T-helper 1 cell treated with Interleukin-12 subunit alpha and Interleukin-12 subunit beta and Interleukin-4 antibody, amounts not matched to agents 30 ng/mL and 1 ng/mL, for 36 hours (primary cell): ENCODE data around the gene SSR2. TPM values are rescaled to one million over a fixed set of nuclear protein-coding genes. Genes with fewer than 3 reads are reported as not detected.
"Not testable (repeated sequence)": the region's sequence is repeated elsewhere in the genome, so short reads cannot be mapped to it uniquely, and the experiment has no call there.

Experiments
- intact Hi-C: fragments of 100-400 bp; cut with micrococcal nuclease; formaldehyde crosslinking; loops from one replicate; pipeline ENCODE4 v1.15.1; 2024
- total RNA-seq: library from RNA; stranded (reverse); gene quantifications from 2 replicates; pipeline ENCODE4 v1.2.3, GENCODE V29; 2022

The SSR2 gene
- total RNA-seq, 1 donor from 2014 or later, result 281 TPM

DNA sequence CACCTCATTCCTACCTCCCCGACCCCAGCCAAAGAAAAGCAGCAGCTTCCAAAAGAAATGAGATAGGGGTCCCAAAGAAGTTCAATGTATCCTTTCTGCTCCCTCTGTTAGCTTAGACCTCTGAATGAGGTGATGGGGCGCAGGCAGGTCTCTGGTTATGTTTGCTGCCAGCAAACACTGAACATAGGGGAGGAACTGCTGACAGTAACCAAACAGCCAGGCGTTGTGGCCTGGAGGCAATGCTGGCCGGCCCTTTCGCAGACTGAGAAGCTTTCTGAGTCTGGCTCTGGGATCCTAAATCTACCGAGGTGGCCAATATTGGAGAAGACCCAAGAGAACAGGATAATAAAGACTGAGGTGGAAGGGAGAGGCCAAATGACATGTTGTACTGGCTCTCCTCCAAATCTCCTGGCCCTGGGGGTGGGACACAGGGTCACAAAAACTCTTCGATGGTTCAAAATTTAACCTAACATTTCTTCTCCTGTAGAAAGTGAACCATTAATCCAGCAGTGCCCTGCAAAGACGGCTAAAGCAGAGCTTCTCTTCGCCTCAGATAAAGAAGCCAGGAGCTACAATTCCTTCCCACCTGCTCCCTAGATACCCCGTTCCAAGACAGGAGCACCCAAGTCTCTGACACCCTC is 19.6 kb downstream of the SSR2 start:
- intact Hi-C loops, result no loop called here

DNA sequence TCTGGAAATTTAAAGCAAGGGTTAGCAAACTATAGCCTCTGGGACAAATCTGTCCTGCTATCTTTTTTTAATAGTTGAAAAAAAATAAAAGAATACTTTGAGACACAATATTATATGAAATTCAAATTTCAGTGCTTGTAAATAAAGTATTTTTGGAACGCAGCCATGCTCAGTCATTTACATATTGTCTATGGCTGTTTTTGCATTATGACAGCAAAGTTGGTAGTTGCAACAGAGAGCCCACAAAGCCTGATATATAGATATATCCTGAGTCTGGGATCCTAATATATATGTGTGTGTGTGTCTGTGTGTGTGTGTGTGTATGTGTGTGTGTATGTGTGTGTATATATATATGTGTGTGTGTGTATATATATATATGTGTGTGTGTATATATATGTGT is 20.8 kb downstream of the SSR2 start:
- intact Hi-C loops, result no loop called here

DNA sequence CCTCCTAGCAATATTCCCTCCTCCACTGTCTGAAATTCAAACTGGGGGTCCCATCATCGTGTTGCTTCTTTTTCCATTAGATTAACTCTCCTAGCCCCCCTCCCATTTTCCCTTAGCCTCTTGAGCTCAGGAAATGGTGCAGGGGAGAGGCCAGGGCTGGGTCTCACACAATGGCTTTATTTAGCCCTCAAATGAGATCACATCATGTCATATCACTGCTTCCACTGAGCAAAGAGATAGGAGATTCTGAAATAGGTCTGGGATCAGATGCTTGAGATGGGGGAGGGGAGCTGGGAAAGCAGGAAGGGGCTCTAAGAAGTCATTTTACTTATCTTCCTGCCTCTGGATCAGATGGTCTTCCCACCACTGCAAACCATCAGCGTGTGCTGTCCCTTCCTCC is 24.6 kb downstream of the SSR2 start:
- intact Hi-C loops, result no loop called here

DNA sequence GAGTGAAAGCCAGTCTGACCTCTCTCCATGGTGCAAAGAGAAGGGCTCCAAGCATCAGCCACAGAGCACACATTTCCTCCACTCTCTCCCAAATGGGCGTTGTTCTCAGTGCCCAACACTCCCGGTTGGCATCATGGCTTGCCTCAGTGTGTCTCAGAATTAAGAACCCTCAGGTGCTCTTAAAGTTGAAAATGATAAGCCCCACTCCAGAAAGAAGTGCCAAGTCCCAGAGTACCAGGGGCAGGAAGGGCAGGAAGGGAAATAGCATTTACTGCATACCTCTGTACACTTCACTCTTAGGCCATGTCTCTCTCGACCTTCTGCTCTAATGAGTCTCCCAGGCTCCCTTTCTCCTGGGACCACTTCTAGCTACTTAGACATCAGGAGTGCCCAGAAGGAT is 27.2 kb downstream of the SSR2 start:
- intact Hi-C loops, result no loop called here

DNA sequence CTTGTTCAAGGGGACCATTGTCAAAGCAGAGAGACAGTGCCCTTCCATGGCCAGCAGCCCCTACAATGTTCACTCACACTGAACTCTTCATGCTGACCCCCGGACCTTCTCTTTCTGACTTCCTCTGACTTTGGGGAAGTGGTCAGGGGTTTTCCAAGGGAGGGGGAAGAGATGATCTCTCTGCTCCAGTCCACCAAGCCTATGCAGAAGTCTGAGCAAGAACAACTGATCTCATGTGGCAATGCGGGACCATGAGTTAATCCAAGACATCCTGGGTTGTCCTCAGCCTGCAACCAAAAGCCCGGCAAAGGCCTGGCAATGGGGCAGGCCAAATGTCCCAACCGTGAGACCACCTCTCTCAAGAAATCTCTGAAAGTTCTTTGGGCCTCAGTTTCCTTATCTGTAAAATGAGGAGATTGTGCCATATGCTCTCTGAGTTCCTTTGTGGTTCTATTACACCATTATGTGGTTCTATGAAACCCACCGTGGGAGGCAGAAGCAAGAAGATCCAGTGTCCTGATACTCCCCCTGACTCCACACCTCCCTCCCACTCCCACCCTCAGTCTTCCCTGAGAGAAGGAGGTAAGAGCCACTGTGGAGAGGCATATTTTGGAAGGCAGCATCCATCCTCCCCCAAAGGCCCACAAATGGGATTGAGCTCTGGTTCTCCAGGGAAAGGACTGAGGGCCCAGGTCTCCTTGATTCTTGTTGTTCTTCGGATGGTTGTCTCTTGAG is 30.6 kb downstream of the SSR2 start:
- intact Hi-C loops, result no loop called here

DNA sequence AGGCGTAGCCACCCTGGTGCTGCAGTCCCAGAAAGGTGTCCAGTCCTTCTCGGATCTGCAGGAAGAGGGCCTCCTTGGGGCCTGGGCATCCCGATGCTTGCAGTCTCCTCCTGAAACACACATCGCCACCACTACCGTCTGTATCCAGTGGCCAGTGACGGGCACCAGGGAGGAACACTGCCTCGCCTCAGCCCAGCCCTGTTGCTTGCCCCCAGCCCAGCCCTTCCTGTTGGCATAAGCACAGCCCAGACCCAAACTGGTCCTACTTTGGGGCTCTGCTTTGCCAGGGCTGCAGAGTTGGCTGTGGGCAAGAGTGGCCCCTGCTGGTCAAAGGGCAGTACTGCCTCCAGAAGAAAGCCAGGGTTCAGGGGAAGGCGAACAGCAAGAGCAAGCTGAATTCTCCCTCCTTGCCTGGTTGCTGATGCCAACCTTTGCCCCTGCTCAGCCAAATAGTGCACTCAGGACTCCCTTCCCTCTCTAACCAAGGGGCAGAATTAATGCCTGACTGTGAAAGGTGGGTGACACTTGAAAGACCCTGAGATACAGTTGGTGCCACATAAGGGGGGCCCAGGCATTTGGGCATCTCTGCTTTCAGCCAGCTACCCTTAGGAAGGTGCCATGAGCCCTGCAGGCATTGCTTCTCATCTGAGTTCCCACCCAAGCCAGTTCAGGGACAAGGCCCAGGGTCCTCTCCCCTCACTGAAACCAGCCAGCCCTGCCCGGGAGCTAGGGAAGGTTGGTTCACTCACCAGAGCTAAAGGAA is 31.3 kb downstream of the SSR2 start:
- intact Hi-C loops, result loop anchor here (1.0 to 2.0 kb wide), 7 partner anchors 8 to 79 kb away; partner anchors contain the start of genes KHDC4 and SSR2

DNA sequence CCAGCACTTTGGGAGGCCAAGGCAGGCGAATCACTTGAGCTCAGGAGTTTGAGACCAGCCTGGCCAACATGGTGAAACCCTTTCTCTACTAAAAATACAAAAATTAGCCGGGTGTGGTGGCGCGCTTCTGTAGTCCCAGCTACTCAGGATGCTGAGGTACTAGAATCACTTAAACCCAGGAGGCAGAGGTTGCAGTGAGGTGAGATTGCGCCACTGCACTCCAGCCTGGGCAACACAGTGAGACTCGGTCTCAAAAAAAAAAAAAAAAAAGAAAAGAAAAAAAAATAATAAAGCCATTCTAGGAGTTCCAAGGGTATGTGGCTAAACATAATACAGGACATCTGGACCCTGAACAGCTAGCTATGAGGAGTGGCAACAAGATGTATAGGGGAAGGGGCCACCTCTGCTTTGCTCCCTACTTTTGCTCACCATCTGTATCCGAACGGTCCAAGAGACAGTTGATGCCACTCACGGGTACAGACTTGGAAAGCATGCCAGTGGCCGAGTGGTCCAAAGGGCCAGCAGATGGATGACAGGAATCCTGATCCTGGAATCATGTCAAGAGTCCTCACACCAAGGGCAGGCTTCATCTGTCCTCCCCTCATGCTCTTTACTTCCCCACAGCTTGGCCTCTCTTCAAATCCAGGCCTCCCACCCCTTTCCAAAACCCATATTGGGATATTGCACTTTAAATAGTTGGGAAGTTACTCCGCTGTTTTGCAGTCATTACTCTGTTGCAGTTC is 35.7 kb downstream of the SSR2 start:
- intact Hi-C loops, result not testable (repeated sequence)

DNA sequence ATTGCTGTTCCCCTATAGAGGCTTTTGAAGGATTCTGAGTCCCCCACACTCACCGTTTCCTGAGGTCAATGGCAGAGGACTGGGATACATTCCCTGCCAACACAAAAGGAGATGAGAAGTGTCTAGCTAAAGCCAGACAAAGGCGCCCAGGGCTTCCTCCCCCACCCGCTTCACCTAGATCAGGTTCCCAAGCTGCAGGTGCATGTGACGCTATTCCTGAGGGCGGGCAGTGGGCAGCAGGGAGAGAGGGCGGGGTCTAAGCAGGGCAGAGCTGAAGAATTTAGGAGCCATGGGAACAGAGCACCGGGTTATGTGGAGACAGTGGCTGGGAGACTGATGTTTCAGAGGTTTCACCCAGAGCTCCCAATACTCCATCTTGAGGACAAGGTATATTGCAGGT is 36.4 kb downstream of the SSR2 start:
- intact Hi-C loops, result no loop called here

DNA sequence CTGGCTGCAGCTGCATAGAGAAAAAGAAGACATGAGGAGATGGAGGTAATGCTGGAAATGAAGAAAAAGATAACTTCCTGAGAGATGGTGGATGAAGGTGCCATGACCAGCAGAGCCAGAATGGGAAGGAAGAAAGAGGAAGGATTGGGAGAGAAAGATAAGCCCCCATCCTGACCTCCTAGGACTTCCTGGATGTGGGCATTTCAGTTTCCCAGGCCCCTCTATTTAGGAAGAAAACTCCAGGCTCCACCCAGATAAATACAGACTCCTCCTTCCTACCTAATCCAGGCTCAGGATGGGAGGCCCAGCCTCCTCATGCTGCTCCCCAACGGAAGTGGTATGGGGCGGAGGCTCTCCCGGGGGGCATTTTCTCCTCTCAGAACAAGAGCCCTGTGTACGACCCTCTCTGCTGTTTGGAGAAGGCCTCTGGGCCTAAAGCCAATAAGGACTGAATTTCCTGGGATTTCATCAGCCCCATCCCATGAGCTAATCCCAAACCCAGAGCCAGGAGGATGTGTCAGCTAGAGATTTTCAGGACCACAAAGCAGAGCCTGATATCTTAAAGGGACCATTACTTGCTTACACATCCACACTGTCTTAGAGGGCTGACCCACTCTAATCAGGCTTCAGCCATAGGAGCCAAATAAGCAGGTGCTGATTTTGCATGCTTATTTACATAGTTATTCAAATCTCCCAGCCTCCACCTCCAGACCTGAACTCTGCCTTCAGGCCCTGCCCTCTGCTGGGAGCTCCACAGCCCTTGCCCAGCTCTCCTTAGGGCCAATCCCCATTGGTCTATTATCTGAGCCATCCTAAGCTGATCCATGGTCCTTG is 37.3 kb downstream of the SSR2 start:
- intact Hi-C loops, result no loop called here

DNA sequence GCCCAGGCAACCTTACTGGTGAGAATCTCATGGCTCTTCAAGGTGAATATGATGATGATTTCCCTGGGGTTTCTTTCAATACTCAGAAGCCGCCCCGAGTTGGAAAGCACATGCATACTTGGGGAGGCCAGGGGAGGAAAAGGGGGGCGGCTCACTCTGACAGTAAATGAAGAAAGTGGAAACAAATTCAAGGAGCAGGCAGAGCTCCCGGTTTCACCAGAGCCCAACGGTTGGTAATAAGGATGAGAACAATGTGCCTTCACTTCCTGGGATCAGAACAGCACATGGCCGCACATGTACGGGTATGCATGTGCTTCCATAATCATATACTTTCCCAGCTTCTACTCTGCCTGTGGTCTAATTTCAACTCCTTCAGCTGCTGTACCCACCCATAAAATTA is 38.6 kb downstream of the SSR2 start:
- intact Hi-C loops, result no loop called here

DNA sequence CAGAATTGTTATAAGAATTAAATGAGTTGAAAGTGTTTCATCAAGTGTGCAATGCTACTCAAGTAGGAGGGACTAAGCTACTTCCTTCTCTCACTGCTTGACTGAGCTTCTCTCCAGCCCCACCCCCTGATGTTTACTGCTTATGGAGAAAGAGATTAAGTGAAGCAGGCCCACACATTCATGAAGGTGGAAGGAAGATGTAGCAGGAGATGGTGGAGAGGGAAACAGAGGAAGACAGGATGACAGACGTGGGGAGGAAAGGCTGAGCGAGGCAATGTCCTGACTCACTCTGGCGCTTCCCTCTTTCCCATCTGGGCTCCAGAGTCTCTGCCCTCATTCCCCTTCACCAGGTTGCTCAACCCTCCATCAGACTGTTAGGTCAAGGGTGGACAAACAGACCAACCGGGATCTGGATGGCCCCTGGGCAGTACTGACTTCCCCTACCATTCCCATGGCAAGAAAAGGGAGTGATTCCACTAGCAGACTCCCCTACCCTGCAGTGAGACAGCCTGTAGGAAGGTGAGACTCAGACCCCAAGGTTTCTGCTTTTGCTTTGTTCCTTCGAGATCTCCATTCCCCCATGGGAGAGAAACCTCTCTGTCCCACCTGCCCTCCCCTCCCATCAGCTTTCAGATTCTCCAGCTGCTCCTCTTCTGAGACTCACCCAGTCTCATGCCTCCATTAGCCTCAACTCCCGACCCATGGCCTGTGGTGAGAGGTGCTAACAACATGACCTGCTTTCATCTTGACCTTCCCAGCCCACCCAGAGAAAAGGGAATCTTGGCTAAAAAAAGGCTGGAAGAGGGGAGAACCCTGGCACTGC is 39.3 kb downstream of the SSR2 start:
- intact Hi-C loops, result loop anchor here (1.0 kb wide), 1 partner anchor 8 kb away; no protein-coding TSS in a partner anchor

DNA sequence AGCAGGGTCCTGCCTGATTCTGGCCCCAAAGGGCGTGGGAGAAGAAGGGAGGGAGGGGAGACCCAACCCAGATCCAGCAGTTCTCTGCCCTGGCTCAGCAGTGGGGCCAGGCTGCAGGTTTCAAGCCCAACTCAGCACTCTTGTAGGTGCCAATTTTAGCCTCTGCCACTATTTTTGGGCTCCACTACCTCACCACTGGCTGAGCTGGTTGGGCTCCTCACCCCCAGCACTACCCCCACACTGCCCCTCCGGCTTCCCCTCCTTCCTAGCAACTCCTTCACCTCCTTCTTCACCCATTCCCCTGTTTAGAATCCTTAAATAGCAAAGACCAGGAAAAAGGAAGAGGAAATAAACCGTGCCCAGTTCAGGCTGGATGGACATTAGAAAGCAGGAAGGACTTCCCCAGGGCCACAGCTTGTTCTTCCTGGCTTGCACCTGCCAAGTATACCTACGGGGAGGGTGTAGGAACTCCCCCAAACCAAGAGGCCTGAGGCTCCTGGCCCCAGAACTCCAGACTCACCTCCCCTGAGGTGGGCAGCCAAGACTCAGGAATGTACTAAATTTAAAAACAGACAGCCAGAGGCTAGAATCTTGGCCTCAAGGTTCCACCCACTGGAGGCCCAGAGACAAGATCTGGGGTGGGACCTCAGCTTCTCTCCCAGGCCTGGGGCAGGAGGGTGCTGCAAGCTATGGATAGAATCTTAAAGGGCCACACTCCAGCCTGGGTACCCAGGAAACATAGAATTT is 41.0 kb downstream of the SSR2 start:
- intact Hi-C loops, result loop anchor here (1.0 to 2.0 kb wide), 3 partner anchors 8 to 69 kb away; partner anchors contain the start of gene RIT1

DNA sequence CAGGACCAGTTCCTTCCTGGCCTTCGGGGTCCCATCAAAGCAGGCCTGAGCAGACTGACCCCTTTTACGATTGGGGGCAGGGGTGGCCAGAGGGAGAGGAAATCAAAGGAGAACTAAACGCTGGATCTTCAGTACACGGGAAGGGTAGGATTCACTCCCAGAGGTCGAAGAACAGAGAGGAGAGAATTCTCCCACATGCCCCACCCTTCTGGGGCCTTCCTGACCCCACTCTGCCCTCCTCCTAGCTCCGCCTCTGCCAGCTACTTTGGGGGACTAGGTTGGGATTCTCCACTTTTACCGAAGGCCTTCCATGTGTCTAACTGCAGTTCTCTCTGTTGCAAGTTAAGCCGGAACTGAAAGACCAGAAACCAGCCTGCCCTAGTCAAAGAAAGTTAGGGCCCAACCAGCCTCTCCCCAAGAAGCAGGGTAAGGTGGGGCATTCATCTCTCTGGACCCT is 41.8 kb downstream of the SSR2 start:
- intact Hi-C loops, result loop anchor here (1.0 to 2.0 kb wide), 6 partner anchors 8 to 119 kb away; partner anchors contain the start of genes LAMTOR2 and RIT1

DNA sequence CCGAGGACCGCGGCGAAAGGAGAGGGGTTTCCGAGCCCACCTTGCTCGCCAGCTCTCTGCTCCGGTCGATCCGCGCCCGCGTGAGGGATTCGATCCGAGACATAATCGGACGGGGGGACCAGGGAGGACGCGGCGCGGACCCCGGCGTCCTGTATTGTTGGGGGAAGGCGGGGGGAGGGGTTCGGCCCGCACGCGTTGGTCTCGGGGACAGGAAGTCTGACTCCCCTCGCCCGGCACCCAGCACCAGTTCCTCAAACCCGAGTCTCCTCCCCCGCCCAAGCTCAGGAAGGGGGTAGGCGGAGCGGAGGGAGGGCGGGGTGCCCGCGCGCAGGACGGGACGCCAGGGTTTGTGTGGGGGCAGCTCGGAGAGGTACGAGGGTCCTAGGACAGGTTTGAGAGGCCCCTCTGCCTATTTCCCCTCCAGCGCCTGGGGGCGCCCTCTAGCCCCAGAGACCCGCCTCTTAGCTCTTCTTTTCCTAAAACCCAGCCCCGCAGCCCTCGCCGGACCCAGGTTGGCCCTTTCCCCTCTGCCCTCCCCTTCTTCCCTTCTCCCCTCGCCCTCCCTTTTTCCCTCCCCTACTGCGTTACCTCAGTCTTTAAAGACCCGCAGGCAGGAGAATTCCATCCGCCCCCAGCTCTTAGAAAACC is 42.3 kb downstream of the SSR2 start, which contains the start of gene ARHGEF2:
Gene ARHGEF2 (minus strand): TSS at position 223 of the 648 bp plus-strand sequence. CDS start 120 bp downstream, at position 103.
- intact Hi-C loops, result loop anchor here (1.0 to 2.0 kb wide), 5 partner anchors 26 to 118 kb away; partner anchors contain the start of genes LAMTOR2 and RIT1

DNA sequence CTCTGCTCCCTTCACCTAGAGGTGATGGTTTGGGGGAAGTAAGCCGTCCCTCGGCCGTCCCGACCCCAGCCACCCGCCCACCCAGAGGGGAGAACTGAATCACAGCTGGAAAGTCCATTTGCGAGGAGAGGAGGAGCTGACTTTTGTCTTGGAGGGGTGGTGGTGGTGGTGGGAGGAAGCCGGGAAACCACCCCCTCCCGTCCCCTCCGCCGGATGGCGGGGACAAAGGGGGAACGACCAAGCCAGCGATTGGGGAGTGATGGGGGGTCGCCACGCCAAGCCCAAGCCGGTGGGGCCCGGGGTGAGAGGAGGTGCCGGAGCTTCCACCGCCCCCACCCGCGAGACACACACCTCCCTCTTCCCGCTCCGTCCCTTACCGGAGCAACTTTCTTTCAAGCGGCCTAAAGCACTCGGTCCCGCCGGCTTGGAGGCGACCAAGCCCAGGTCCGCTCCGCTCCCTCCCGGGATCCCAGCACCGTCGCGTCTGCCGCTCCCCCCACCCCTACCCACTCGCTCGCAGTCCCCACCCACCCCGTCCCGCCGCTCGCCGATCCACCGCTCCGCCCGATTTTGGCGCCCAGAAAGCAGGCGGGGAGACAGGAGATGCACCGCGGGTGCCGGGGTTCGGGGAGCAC is 42.9 kb downstream of the SSR2 start:
- intact Hi-C loops, result loop anchor here (1.0 to 2.0 kb wide), 7 partner anchors 27 to 118 kb away; partner anchors contain the start of genes KHDC4, LAMTOR2, RIT1 and SSR2

DNA sequence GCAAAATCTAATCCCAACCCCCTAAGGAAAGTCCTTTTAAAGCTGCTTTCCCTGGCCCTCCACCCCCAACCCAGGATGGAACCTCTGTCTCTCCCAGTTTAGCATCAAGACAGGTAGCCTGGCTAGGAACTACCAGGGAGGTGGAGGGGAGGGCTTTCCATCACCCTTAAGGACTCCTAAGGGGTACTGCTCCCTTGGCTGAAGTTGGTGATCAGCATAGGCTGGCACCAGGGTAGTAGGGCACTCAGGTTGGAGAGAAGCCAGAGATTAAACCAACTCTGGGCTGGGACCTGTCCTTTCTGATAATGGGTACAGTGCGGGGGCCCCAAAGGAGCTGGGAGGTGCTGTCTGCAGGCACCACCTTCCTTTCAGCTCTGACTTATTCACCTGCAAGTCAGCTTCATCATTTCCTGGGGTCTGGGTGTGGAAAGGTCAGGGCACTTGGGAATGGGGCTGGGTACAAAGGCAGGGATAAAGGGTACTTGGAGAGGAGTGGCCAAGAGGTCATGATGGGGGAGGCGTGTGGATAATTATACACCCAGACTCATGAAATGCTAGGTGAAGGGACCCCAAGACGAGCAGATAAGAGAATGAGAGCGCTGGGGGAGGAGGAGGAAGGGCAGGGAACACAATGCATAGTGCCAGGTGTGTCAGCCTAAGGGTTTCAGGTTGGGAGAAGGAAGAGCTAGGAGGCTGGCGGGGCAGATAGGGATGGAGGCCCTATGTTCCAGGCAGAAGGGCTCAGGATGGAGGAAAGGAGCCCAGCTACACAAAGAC is 43.6 kb downstream of the SSR2 start:
- intact Hi-C loops, result loop anchor here (1.0 to 2.0 kb wide), 2 partner anchors 43 to 44 kb away; partner anchors contain the start of genes KHDC4 and SSR2
